IMR-90 (cell line): ENCODE measurements around the gene ACOX2. TPM values are rescaled to one million over a fixed set of nuclear protein-coding genes. Genes with fewer than 3 reads are reported as not detected.

Experiments
- ATAC-seq: fragments of 200-7000 bp; cut with Tn5 transposase; 2 replicates; pipeline ENCODE4 v1.9.1; 2020; ENCODE audit warnings: low read depth, mild to moderate bottlenecking, moderate library complexity
- BruUV-seq: library from RNA; stranded (reverse); fragments of 400-500 nt; replicated peaks from 2 replicates; lab custom pipeline; 2021; lab: Mats Ljungman, UMichigan
- CTCF ChIA-PET: fragments of 300-600 bp; formaldehyde crosslinking; extraction: SDS; loops from one replicate; lab custom pipeline; 2021; ENCODE audit warnings: antibody characterized with exemption; lab: Yijun Ruan, JAX
- POLR2A ChIA-PET: fragments of 300-600 bp; sonication (Branson Sonifier 250); formaldehyde crosslinking; loops from one replicate; lab custom pipeline; 2022; ENCODE audit warnings: antibody characterized with exemption; ENCODE audit not compliant: unreplicated experiment; lab: Charles Lee
- DNase-seq: peaks from one replicate; pipeline ENCODE4 v3.0.0; 2013
- H2AFZ ChIP-seq: replicated peaks from 2 replicates; pipeline ENCODE3; 2013; ENCODE audit warnings: low read length, mild to moderate bottlenecking; ENCODE audit not compliant: poor library complexity
- H2AK5ac ChIP-seq: 2 replicates; pipeline ENCODE4 v1.6.1; 2013; ENCODE audit warnings: low read depth, low read length, inconsistent platforms
- H2AK9ac ChIP-seq: replicated peaks from 2 replicates; pipeline ENCODE3; 2013; ENCODE audit warnings: mild to moderate bottlenecking, low read depth, low read length, moderate library complexity; ENCODE audit not compliant: poor library complexity
- H2BK120ac ChIP-seq: 2 replicates; pipeline ENCODE4 v1.6.1; 2013; ENCODE audit warnings: low read depth, low read length, inconsistent platforms
- H2BK15ac ChIP-seq: 3 replicates; pipeline ENCODE4 v1.6.1; 2013; ENCODE audit warnings: low read depth, low read length, inconsistent platforms
- H2BK20ac ChIP-seq: 2 replicates; pipeline ENCODE4 v1.6.1; 2013; ENCODE audit warnings: low read depth, mild to moderate bottlenecking, inconsistent platforms, low read length, moderate library complexity
- H2BK5ac ChIP-seq: 2 replicates; pipeline ENCODE4 v1.6.1; 2013; ENCODE audit warnings: mild to moderate bottlenecking, low read depth, low read length, inconsistent platforms; ENCODE audit not compliant: poor library complexity, severe bottlenecking
- H3K14ac ChIP-seq: replicated peaks from 2 replicates; pipeline ENCODE4 v1.6.1; 2013; ENCODE audit warnings: low read depth, low read length, inconsistent platforms
- H3K18ac ChIP-seq: 2 replicates; pipeline ENCODE4 v1.6.1; 2013; ENCODE audit warnings: low read depth, low read length, control low read depth
- H3K23ac ChIP-seq: 2 replicates; pipeline ENCODE4 v1.6.1; 2013; ENCODE audit warnings: low read depth, low read length, inconsistent platforms
- H3K27ac ChIP-seq: 2 replicates; pipeline ENCODE4 v1.5.1; 2013; ENCODE audit warnings: mild to moderate bottlenecking, control low read depth, low read length; ENCODE audit not compliant: insufficient read depth
- H3K27me3 ChIP-seq: 2 replicates; pipeline ENCODE4 v1.6.1; 2013; ENCODE audit warnings: low read length; ENCODE audit not compliant: control insufficient read depth, insufficient read depth
- H3K36me3 ChIP-seq: 2 replicates; pipeline ENCODE4 v1.6.1; 2013; ENCODE audit warnings: low read length, mixed read lengths; ENCODE audit not compliant: control insufficient read depth, insufficient read depth
- H3K4ac ChIP-seq: 2 replicates; pipeline ENCODE4 v1.6.1; 2013; ENCODE audit warnings: low read depth, low read length, inconsistent platforms
- H3K4me1 ChIP-seq: 2 replicates; pipeline ENCODE4 v1.6.1; 2013; ENCODE audit warnings: low read length, mixed read lengths; ENCODE audit not compliant: control insufficient read depth, insufficient read depth
- H3K4me2 ChIP-seq: 2 replicates; pipeline ENCODE4 v1.6.1; 2013; ENCODE audit warnings: low read depth, mild to moderate bottlenecking, control low read depth, low read length, moderate library complexity
- H3K4me3 ChIP-seq: 2 replicates; pipeline ENCODE4 v1.5.1; 2013; ENCODE audit warnings: low read depth, mild to moderate bottlenecking, control low read depth, low read length, moderate library complexity; ENCODE audit not compliant: insufficient read depth
- H3K56ac ChIP-seq: 2 replicates; pipeline ENCODE4 v1.6.1; 2013; ENCODE audit warnings: low read length, inconsistent platforms; ENCODE audit not compliant: insufficient read depth; ENCODE audit errors: extremely low read depth
- H3K79me1 ChIP-seq, 2 experiments: 2 replicates each; pipeline ENCODE4 v1.6.1; 2013; ENCODE audit warnings: low read length in 2 of 2, inconsistent platforms in 1 of 2, low read depth in 1 of 2
- H3K9ac ChIP-seq: 2 replicates; pipeline ENCODE4 v1.6.1; 2013; ENCODE audit warnings: low read depth, low read length, control low read depth
- H3K9me1 ChIP-seq: 2 replicates; pipeline ENCODE4 v1.6.1; 2013; ENCODE audit warnings: low read length, inconsistent platforms; ENCODE audit not compliant: insufficient read depth
- H3K9me3 ChIP-seq: 2 replicates; pipeline ENCODE4 v1.6.1; 2013; ENCODE audit warnings: low read length; ENCODE audit not compliant: control insufficient read depth, insufficient read depth
- H4K20me1 ChIP-seq: 2 replicates; pipeline ENCODE4 v1.6.1; 2013; ENCODE audit warnings: low read length, inconsistent platforms; ENCODE audit not compliant: insufficient read depth
- H4K5ac ChIP-seq: 2 replicates; pipeline ENCODE4 v1.6.1; 2013; ENCODE audit warnings: mild to moderate bottlenecking, low read depth, low read length, control low read depth
- H4K8ac ChIP-seq, 2 experiments: 2 replicates each; pipeline ENCODE4 v1.6.1; 2013; ENCODE audit warnings: low read depth in 2 of 2, low read length in 2 of 2, control low read depth in 1 of 2, inconsistent platforms in 1 of 2
- H4K91ac ChIP-seq: 2 replicates; pipeline ENCODE4 v1.6.1; 2013; ENCODE audit warnings: low read depth, low read length, inconsistent platforms; ENCODE audit not compliant: insufficient read depth
- CEBPB ChIP-seq: IDR thresholded peaks from 2 replicates; pipeline ENCODE4 v1.6.1; 2012; ENCODE audit warnings: low read depth, low read length, improper control_type of control experiment
- CHD1 ChIP-seq: IDR thresholded peaks from 2 replicates; pipeline ENCODE4 v1.6.1; 2012; ENCODE audit warnings: low read depth, low read length, improper control_type of control experiment
- MAFK ChIP-seq: IDR thresholded peaks from 2 replicates; pipeline ENCODE4 v1.6.1; 2012; ENCODE audit warnings: low read depth, low read length, improper control_type of control experiment
- MXI1 ChIP-seq: IDR thresholded peaks from 2 replicates; pipeline ENCODE4 v1.6.1; 2012; ENCODE audit warnings: low read depth, mild to moderate bottlenecking, low read length, moderate library complexity, borderline replicate concordance
- RAD21 ChIP-seq: IDR thresholded peaks from 2 replicates; pipeline ENCODE4 v1.6.1; 2012; ENCODE audit warnings: low read length, improper control_type of control experiment
- WGBS, 2 experiments: methylation state at CpG; one replicate each; pipeline versions ENCODE4 v1.1.5 to v1.1.7; 2013; ENCODE audit warnings: missing lambda C conversion rate in 2 of 2; ENCODE audit not compliant: insufficient read length in 1 of 2; ENCODE audit errors: extremely low coverage in 2 of 2; 5-methylcytosine and 5-hydroxymethylcytosine counted together
- dilution Hi-C: fragments of 300-500 bp; cut with HindIII; formaldehyde crosslinking; loops from one replicate; pipeline ENCODE4 v1.14.3; 2018; ENCODE audit warnings: low sequenced_read_pairs; ENCODE audit not compliant: unreplicated experiment
- in situ Hi-C: fragments of 300-500 bp; cut with MboI; formaldehyde crosslinking; loops from 3 replicates; pipeline ENCODE4 v1.14.3; 2019; ENCODE audit warnings: low sequenced_read_pairs, inconsistent platforms, mixed read lengths
- intact Hi-C: fragments of 100-400 bp; cut with micrococcal nuclease; formaldehyde crosslinking; loops from 2 replicates; pipeline ENCODE4 v1.10.0; 2022
- polyA plus RNA-seq, 3 experiments: library from polyadenylated mRNA; depleted of rRNA; stranded (reverse); fragments of >200 nt; gene quantifications; 2 replicates each; pipeline ENCODE4 v1.2.3, GENCODE V29; 2012; ENCODE audit warnings: low replicate concordance in 1 of 3
- total RNA-seq: library from RNA; depleted of rRNA; stranded (reverse); fragments of >200 nt; gene quantifications from 2 replicates; pipeline ENCODE4 v1.2.3, GENCODE V29; 2012
- TF ChIP-seq, protein P1 (sequence below): conservative IDR thresholded peaks from 2 replicates; pipeline ENCODE4 v1.5.1; 2012; ENCODE audit warnings: mild to moderate bottlenecking, low read depth, low read length, improper control_type of control experiment

ACOX2 gene
- total and polyA plus RNA-seq, 2 of the 4 experiments (the other 2 are of a cell fraction) = 15.6 to 32.9 TPM

GRCh38 chr3:58577269-58577821 is 40.4 kb upstream of the ACOX2 start, which contains the start of gene FAM107A:
Gene FAM107A (minus strand): TSS chr3:58577391. CDS start chr3:58569860, 7,531 bp downstream.
- H2AK9ac ChIP-seq = no peak within 1 kb of the TSS
- H3K27ac ChIP-seq = no peak within 1 kb of the TSS
- H2AK5ac ChIP-seq = no peak within 1 kb of the TSS
- no peaks in the 10 kb centered on the region for H3K36me3 ChIP-seq
- no peak within 1 kb of the TSS for H3K56ac ChIP-seq
- no peak within 1 kb of the TSS for H3K4ac ChIP-seq
- no peaks in the 10 kb centered on the region; the same call in 1 of the 2 replicates for H3K4me1 ChIP-seq
- 16% methylated on average over 4 of the region's 12 CpGs; no CpG with 5 or more reads in 1 of the 2 experiments for WGBS, 2 experiments
- no peaks in the 10 kb centered on the region for H3K79me1 ChIP-seq
- no peaks in the 10 kb centered on the region for H3K9me1 ChIP-seq
- no peak within 1 kb of the TSS for H4K8ac ChIP-seq
- no peaks in the 10 kb centered on the region for H3K9me3 ChIP-seq
- H2BK120ac ChIP-seq = no peak within 1 kb of the TSS
- no peak within 1 kb of the TSS for H2BK15ac ChIP-seq
- in situ Hi-C loops = no loop called here
- H3K4me3 ChIP-seq = no peak within 1 kb of the TSS
- POLR2A ChIA-PET = no interaction called here
- ATAC-seq (peak; percentile 72), DNase-seq (peak; percentile 49)
- H3K9ac ChIP-seq = no peak within 1 kb of the TSS
- intact Hi-C loops = no loop called here
- H3K14ac ChIP-seq = no peak within 1 kb of the TSS
- CTCF ChIA-PET = no interaction called here
- H2BK20ac ChIP-seq = no peak within 1 kb of the TSS
- TF ChIP-seq MAFK (no peak), CHD1 (no peak), RAD21 (no peak), MXI1 (no peak), CEBPB (no peak)
- TF ChIP-seq, protein P1, sequence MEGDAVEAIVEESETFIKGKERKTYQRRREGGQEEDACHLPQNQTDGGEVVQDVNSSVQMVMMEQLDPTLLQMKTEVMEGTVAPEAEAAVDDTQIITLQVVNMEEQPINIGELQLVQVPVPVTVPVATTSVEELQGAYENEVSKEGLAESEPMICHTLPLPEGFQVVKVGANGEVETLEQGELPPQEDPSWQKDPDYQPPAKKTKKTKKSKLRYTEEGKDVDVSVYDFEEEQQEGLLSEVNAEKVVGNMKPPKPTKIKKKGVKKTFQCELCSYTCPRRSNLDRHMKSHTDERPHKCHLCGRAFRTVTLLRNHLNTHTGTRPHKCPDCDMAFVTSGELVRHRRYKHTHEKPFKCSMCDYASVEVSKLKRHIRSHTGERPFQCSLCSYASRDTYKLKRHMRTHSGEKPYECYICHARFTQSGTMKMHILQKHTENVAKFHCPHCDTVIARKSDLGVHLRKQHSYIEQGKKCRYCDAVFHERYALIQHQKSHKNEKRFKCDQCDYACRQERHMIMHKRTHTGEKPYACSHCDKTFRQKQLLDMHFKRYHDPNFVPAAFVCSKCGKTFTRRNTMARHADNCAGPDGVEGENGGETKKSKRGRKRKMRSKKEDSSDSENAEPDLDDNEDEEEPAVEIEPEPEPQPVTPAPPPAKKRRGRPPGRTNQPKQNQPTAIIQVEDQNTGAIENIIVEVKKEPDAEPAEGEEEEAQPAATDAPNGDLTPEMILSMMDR = 0 out of 2 replicates have a peak, but pooled peaks have one; percentile 17
- no peak within 1 kb of the TSS for H3K18ac ChIP-seq
- H2AFZ ChIP-seq = no peak within 1 kb of the TSS
- dilution Hi-C loops = no loop called here
- no peak within 1 kb of the TSS for H4K91ac ChIP-seq
- H3K23ac ChIP-seq = no peak within 1 kb of the TSS
- H3K27me3 ChIP-seq = peaks cover 21% of the 10 kb centered on the region
- H2BK5ac ChIP-seq = no peak within 1 kb of the TSS
- no peak within 1 kb of the TSS for H3K4me2 ChIP-seq
- H4K5ac ChIP-seq = no peak within 1 kb of the TSS
- BruUV-seq = no TSS peak
- no peaks in the 10 kb centered on the region for H4K20me1 ChIP-seq
